ENCODE results near the gene ZDHHC14.
"Not testable (repeated sequence)": the region's sequence is repeated elsewhere in the genome, so short reads cannot be mapped to it uniquely, and the experiment has no call there.

ZDHHC14 gene

GRCh38 chr6:157380779-157381561 is at the start of gene ZDHHC14:
Gene ZDHHC14 (plus strand): TSS chr6:157381190.
- Histone ChIP-seq H3K9me3 (ENCODE audit: control insufficient read depth, insufficient read depth, low read length) (no peaks in the 10 kb centered on the region), H3K4me3 (ENCODE audit: low read depth, low read length) (peak within 1 kb of the TSS; percentile 74), H3K27ac (ENCODE audit: low read depth, low read length) (no peak within 1 kb of the TSS), H3K27me3 (ENCODE audit: control insufficient read depth, insufficient read depth, low read length) (peaks cover 24% of the 10 kb centered on the region), H3K9ac (ENCODE audit: low read depth, low read length) (peak within 1 kb of the TSS; percentile 12; the same call in 1 of the 2 replicates), H3K36me3 (ENCODE audit: control insufficient read depth, insufficient read depth, low read length) (no peaks in the 10 kb centered on the region), H3K4me1 (ENCODE audit: control insufficient read depth, insufficient read depth, low read length) (0 out of 2 replicates have a peak, but pooled peaks cover 4% of the 10 kb centered on the region)

- Histone ChIP-seq H3K4me3 (ENCODE audit: low read depth, low read length) (no peak overlapping the region), H3K9ac (ENCODE audit: low read depth, low read length) (no peak overlapping the region), H3K27ac (ENCODE audit: low read depth, low read length) (no peak overlapping the region), H3K36me3 (ENCODE audit: control insufficient read depth, insufficient read depth, low read length) (no peaks in the 10 kb centered on the region), H3K9me3 (ENCODE audit: control insufficient read depth, insufficient read depth, low read length) (no peaks in the 10 kb centered on the region), H3K4me1 (ENCODE audit: control insufficient read depth, insufficient read depth, low read length) (no peaks in the 10 kb centered on the region), H3K27me3 (ENCODE audit: control insufficient read depth, insufficient read depth, low read length) (no peaks in the 10 kb centered on the region)
These were observed 48.2 kb upstream of the ZDHHC14 start for GRCh38 chr6:157332813-157333212.

- Histone ChIP-seq H3K9ac (ENCODE audit: low read depth, low read length) (no peak overlapping the region), H3K4me1 (ENCODE audit: control insufficient read depth, insufficient read depth, low read length) (no peaks in the 10 kb centered on the region), H3K4me3 (ENCODE audit: low read depth, low read length) (no peak overlapping the region), H3K36me3 (ENCODE audit: control insufficient read depth, insufficient read depth, low read length) (no peaks in the 10 kb centered on the region), H3K9me3 (ENCODE audit: control insufficient read depth, insufficient read depth, low read length) (no peaks in the 10 kb centered on the region), H3K27me3 (ENCODE audit: control insufficient read depth, insufficient read depth, low read length) (no peaks in the 10 kb centered on the region), H3K27ac (ENCODE audit: low read depth, low read length) (no peak overlapping the region)
These were observed 47.5 kb upstream of the ZDHHC14 start for GRCh38 chr6:157333537-157333936.

- H3K36me3 ChIP-seq (ENCODE audit: control insufficient read depth, insufficient read depth, low read length), result no peaks in the 10 kb centered on the region
- H3K4me1 ChIP-seq (ENCODE audit: control insufficient read depth, insufficient read depth, low read length), result no peaks in the 10 kb centered on the region
- no peak overlapping the region for H3K9ac ChIP-seq (ENCODE audit: low read depth, low read length)
- H3K4me3 ChIP-seq (ENCODE audit: low read depth, low read length), result no peak overlapping the region
- no peak overlapping the region for H3K27ac ChIP-seq (ENCODE audit: low read depth, low read length)
- no peaks in the 10 kb centered on the region for H3K27me3 ChIP-seq (ENCODE audit: control insufficient read depth, insufficient read depth, low read length)
- H3K9me3 ChIP-seq (ENCODE audit: control insufficient read depth, insufficient read depth, low read length), result no peaks in the 10 kb centered on the region
These were observed 47.0 kb upstream of the ZDHHC14 start for GRCh38 chr6:157333956-157334355.

- Histone ChIP-seq H3K27me3 (ENCODE audit: control insufficient read depth, insufficient read depth, low read length) (no peaks in the 10 kb centered on the region), H3K27ac (ENCODE audit: low read depth, low read length) (no peak overlapping the region), H3K4me3 (ENCODE audit: low read depth, low read length) (no peak overlapping the region), H3K4me1 (ENCODE audit: control insufficient read depth, insufficient read depth, low read length) (no peaks in the 10 kb centered on the region), H3K9me3 (ENCODE audit: control insufficient read depth, insufficient read depth, low read length) (no peaks in the 10 kb centered on the region), H3K36me3 (ENCODE audit: control insufficient read depth, insufficient read depth, low read length) (no peaks in the 10 kb centered on the region), H3K9ac (ENCODE audit: low read depth, low read length) (no peak overlapping the region)
These were observed 45.2 kb upstream of the ZDHHC14 start for GRCh38 chr6:157335829-157336228.

GRCh38 chr6:157337276-157337675 is 43.7 kb upstream of the ZDHHC14 start:
- not testable (repeated sequence) for H3K27ac ChIP-seq (ENCODE audit: low read depth, low read length); H3K9me3 ChIP-seq (ENCODE audit: control insufficient read depth, insufficient read depth, low read length); H3K27me3 ChIP-seq (ENCODE audit: control insufficient read depth, insufficient read depth, low read length); H3K4me1 ChIP-seq (ENCODE audit: control insufficient read depth, insufficient read depth, low read length); H3K36me3 ChIP-seq (ENCODE audit: control insufficient read depth, insufficient read depth, low read length); H3K9ac ChIP-seq (ENCODE audit: low read depth, low read length); H3K4me3 ChIP-seq (ENCODE audit: low read depth, low read length)

GRCh38 chr6:157337751-157338150 is 43.2 kb upstream of the ZDHHC14 start:
- Histone ChIP-seq H3K36me3 (ENCODE audit: control insufficient read depth, insufficient read depth, low read length) (no peaks in the 10 kb centered on the region), H3K4me3 (ENCODE audit: low read depth, low read length) (no peak overlapping the region), H3K9me3 (ENCODE audit: control insufficient read depth, insufficient read depth, low read length) (no peaks in the 10 kb centered on the region), H3K9ac (ENCODE audit: low read depth, low read length) (no peak overlapping the region), H3K4me1 (ENCODE audit: control insufficient read depth, insufficient read depth, low read length) (no peaks in the 10 kb centered on the region), H3K27me3 (ENCODE audit: control insufficient read depth, insufficient read depth, low read length) (no peaks in the 10 kb centered on the region), H3K27ac (ENCODE audit: low read depth, low read length) (no peak overlapping the region)

- Histone ChIP-seq H3K4me1 (ENCODE audit: control insufficient read depth, insufficient read depth, low read length) (no peaks in the 10 kb centered on the region), H3K9ac (ENCODE audit: low read depth, low read length) (no peak overlapping the region), H3K9me3 (ENCODE audit: control insufficient read depth, insufficient read depth, low read length) (no peaks in the 10 kb centered on the region), H3K36me3 (ENCODE audit: control insufficient read depth, insufficient read depth, low read length) (no peaks in the 10 kb centered on the region), H3K4me3 (ENCODE audit: low read depth, low read length) (no peak overlapping the region), H3K27me3 (ENCODE audit: control insufficient read depth, insufficient read depth, low read length) (no peaks in the 10 kb centered on the region), H3K27ac (ENCODE audit: low read depth, low read length) (no peak overlapping the region)
These were observed 41.6 kb upstream of the ZDHHC14 start for GRCh38 chr6:157339432-157339831.

GRCh38 chr6:157343732-157344131 is 37.3 kb upstream of the ZDHHC14 start:
- Histone ChIP-seq H3K36me3 (ENCODE audit: control insufficient read depth, insufficient read depth, low read length) (no peaks in the 10 kb centered on the region), H3K27ac (ENCODE audit: low read depth, low read length) (no peak overlapping the region), H3K4me1 (ENCODE audit: control insufficient read depth, insufficient read depth, low read length) (no peaks in the 10 kb centered on the region), H3K9ac (ENCODE audit: low read depth, low read length) (no peak overlapping the region), H3K27me3 (ENCODE audit: control insufficient read depth, insufficient read depth, low read length) (no peaks in the 10 kb centered on the region; the same call in 1 of the 2 replicates), H3K9me3 (ENCODE audit: control insufficient read depth, insufficient read depth, low read length) (no peaks in the 10 kb centered on the region), H3K4me3 (ENCODE audit: low read depth, low read length) (no peak overlapping the region)

- Histone ChIP-seq H3K36me3 (ENCODE audit: control insufficient read depth, insufficient read depth, low read length) (no peaks in the 10 kb centered on the region), H3K27me3 (ENCODE audit: control insufficient read depth, insufficient read depth, low read length) (no peaks in the 10 kb centered on the region; the same call in 1 of the 2 replicates), H3K9ac (ENCODE audit: low read depth, low read length) (no peak overlapping the region), H3K27ac (ENCODE audit: low read depth, low read length) (no peak overlapping the region), H3K4me1 (ENCODE audit: control insufficient read depth, insufficient read depth, low read length) (no peaks in the 10 kb centered on the region), H3K4me3 (ENCODE audit: low read depth, low read length) (no peak overlapping the region), H3K9me3 (ENCODE audit: control insufficient read depth, insufficient read depth, low read length) (no peaks in the 10 kb centered on the region; the same call in 1 of the 2 replicates)
These were observed 34.6 kb upstream of the ZDHHC14 start for GRCh38 chr6:157346373-157346772.

- Histone ChIP-seq H3K4me1 (ENCODE audit: control insufficient read depth, insufficient read depth, low read length) (no peaks in the 10 kb centered on the region), H3K4me3 (ENCODE audit: low read depth, low read length) (no peak overlapping the region), H3K9me3 (ENCODE audit: control insufficient read depth, insufficient read depth, low read length) (no peaks in the 10 kb centered on the region), H3K9ac (ENCODE audit: low read depth, low read length) (no peak overlapping the region), H3K27ac (ENCODE audit: low read depth, low read length) (no peak overlapping the region), H3K36me3 (ENCODE audit: control insufficient read depth, insufficient read depth, low read length) (no peaks in the 10 kb centered on the region), H3K27me3 (ENCODE audit: control insufficient read depth, insufficient read depth, low read length) (no peaks in the 10 kb centered on the region)
These were observed 22.7 kb upstream of the ZDHHC14 start for GRCh38 chr6:157358287-157358686.

All from HUES48 (cell line).